Measurements from ENCODE around the gene HCFC2.

HCFC2 gene

DNA sequence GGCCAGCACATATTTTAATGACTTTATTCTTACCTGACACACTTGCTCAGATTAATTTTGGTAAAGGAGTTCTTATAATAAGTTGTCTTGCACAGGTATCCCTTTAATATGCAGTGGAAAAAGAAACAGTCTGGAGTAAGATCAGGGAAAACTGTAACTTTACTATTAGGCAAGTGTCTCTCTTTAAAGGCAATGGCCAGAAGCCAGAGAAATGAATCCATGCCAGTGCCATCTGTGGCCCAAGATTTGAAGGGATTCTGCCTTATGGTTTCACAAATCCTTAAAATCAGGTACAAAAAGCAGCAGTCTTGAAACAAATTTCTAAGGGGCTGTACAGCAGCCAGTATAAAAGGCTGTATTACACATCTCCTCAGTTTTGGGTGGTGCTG, 51.2 kb downstream of the HCFC2 start:
- Histone ChIP-seq H3K79me2 (ENCODE audit: control insufficient read depth, insufficient read depth, low read length, unreplicated experiment) (no peaks in the 10 kb centered on the region), H3K27me3 (ENCODE audit: insufficient read depth, low read length) (no peaks in the 10 kb centered on the region), H3K4me3 (ENCODE audit: low read depth, low read length) (no peak overlapping the region), H2AFZ (ENCODE audit: low read length, unreplicated experiment) (no peak overlapping the region), H3K27ac (ENCODE audit: low read depth, low read length) (no peak overlapping the region), H3K36me3 (ENCODE audit: insufficient read depth, low read length) (peaks cover 18% of the 10 kb centered on the region), H3K4me1 (ENCODE audit: control insufficient read depth, insufficient read depth, low read length, unreplicated experiment) (no peaks in the 10 kb centered on the region)

- peak overlapping the region; percentile 51 for H3K27ac ChIP-seq (ENCODE audit: low read depth, low read length)
- H3K27me3 ChIP-seq (ENCODE audit: insufficient read depth, low read length): no peaks in the 10 kb centered on the region
- H2AFZ ChIP-seq (ENCODE audit: low read length, unreplicated experiment): no peak overlapping the region
- H3K4me1 ChIP-seq (ENCODE audit: control insufficient read depth, insufficient read depth, low read length, unreplicated experiment): peaks cover 11% of the 10 kb centered on the region
- no peaks in the 10 kb centered on the region for H3K79me2 ChIP-seq (ENCODE audit: control insufficient read depth, insufficient read depth, low read length, unreplicated experiment)
- H3K4me3 ChIP-seq (ENCODE audit: low read depth, low read length): no peak overlapping the region
- H3K36me3 ChIP-seq (ENCODE audit: insufficient read depth, low read length): peaks cover 26% of the 10 kb centered on the region
Observed at GRCh38 chr12:104121001-104121400, 56.7 kb downstream of the HCFC2 start.

GRCh38 chr12:104122298-104122697, 58.0 kb downstream of the HCFC2 start:
- no peak overlapping the region for H3K27ac ChIP-seq (ENCODE audit: low read depth, low read length)

DNA sequence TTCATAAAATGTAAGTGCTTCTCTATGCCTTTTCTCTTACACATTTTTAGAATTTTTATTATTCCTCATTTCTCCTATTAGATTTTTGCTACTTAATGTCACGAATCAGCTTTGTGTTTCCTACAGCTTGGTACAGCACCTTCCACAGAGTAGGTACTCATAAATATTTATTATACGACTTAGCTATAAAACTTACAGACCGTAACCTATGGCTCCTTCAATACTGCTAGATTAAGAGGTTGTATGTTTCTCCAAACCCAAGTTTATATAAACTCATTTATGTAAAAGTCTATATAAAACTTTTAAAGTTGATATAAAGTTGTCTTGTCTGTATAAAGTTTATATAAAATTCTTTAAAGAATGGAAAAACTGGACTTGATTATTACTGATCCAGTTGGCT, 62.2 kb downstream of the HCFC2 start:
- no peaks in the 10 kb centered on the region for H3K27me3 ChIP-seq (ENCODE audit: insufficient read depth, low read length)
- H3K36me3 ChIP-seq (ENCODE audit: insufficient read depth, low read length): peaks cover 18% of the 10 kb centered on the region
- H2AFZ ChIP-seq (ENCODE audit: low read length, unreplicated experiment): no peak overlapping the region
- peaks cover 6% of the 10 kb centered on the region for H3K79me2 ChIP-seq (ENCODE audit: control insufficient read depth, insufficient read depth, low read length, unreplicated experiment)
- peaks cover 12% of the 10 kb centered on the region for H3K4me1 ChIP-seq (ENCODE audit: control insufficient read depth, insufficient read depth, low read length, unreplicated experiment)
- H3K4me3 ChIP-seq (ENCODE audit: low read depth, low read length): no peak overlapping the region
- no peak overlapping the region for H3K27ac ChIP-seq (ENCODE audit: low read depth, low read length)

More at GRCh38 chr12:104122298-104122697, 58.0 kb downstream of the HCFC2 start:
- Histone ChIP-seq H2AFZ (ENCODE audit: low read length, unreplicated experiment) (no peak overlapping the region), H3K4me1 (ENCODE audit: control insufficient read depth, insufficient read depth, low read length, unreplicated experiment) (peaks cover 11% of the 10 kb centered on the region), H3K4me3 (ENCODE audit: low read depth, low read length) (no peak overlapping the region), H3K27me3 (ENCODE audit: insufficient read depth, low read length) (no peaks in the 10 kb centered on the region), H3K36me3 (ENCODE audit: insufficient read depth, low read length) (peaks cover 30% of the 10 kb centered on the region), H3K79me2 (ENCODE audit: control insufficient read depth, insufficient read depth, low read length, unreplicated experiment) (no peaks in the 10 kb centered on the region)

DNA sequence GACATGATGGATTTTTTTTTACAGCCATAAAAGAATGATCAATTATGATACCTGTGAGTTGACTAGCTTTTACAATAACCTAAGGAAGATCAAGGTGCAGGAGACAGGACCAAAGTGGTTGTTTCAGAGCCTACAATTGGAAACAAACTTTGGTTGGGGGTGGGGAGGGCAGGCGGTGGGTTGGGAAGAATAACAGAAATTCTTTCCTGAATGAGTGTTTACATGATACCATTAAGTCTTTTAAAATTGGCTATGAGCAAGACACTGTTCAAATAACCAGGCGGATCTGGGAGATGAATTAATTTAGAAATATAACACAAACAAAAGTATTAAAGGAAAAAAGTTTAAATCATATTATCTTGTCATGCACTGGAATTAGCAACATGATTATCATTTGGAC, 66.4 kb downstream of the HCFC2 start:
- Histone ChIP-seq H3K36me3 (ENCODE audit: insufficient read depth, low read length) (peaks cover 30% of the 10 kb centered on the region), H3K27me3 (ENCODE audit: insufficient read depth, low read length) (no peaks in the 10 kb centered on the region), H3K27ac (ENCODE audit: low read depth, low read length) (no peak overlapping the region), H3K4me1 (ENCODE audit: control insufficient read depth, insufficient read depth, low read length, unreplicated experiment) (peaks cover 35% of the 10 kb centered on the region), H3K4me3 (ENCODE audit: low read depth, low read length) (no peak overlapping the region), H2AFZ (ENCODE audit: low read length, unreplicated experiment) (no peak overlapping the region), H3K79me2 (ENCODE audit: control insufficient read depth, insufficient read depth, low read length, unreplicated experiment) (peaks cover 36% of the 10 kb centered on the region)

DNA sequence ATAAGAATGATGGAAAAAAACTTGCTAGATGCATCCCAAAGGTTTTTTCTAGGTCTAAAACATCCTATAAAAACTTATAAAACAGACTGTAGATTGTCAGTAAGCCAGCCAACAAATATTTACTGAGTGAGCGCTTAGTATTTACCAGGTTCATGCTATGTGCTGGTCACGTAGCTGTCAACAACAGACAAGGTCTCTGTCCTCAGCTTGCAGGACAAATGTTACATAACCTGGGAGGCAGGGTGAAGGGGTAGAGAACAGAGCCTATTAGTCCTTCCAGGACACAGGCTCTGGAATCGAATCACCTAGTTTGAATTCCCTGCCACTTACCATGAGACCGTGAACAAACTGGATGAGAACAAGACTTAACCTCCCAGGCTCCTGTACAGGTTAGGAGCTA, 67.3 kb downstream of the HCFC2 start:
- H3K79me2 ChIP-seq (ENCODE audit: control insufficient read depth, insufficient read depth, low read length, unreplicated experiment): peaks cover 44% of the 10 kb centered on the region
- peaks cover 27% of the 10 kb centered on the region for H3K36me3 ChIP-seq (ENCODE audit: insufficient read depth, low read length)
- no peaks in the 10 kb centered on the region for H3K27me3 ChIP-seq (ENCODE audit: insufficient read depth, low read length)
- no peak overlapping the region for H3K27ac ChIP-seq (ENCODE audit: low read depth, low read length)
- H3K4me3 ChIP-seq (ENCODE audit: low read depth, low read length): no peak overlapping the region
- no peak overlapping the region for H2AFZ ChIP-seq (ENCODE audit: low read length, unreplicated experiment)
- peaks cover 39% of the 10 kb centered on the region for H3K4me1 ChIP-seq (ENCODE audit: control insufficient read depth, insufficient read depth, low read length, unreplicated experiment)

DNA sequence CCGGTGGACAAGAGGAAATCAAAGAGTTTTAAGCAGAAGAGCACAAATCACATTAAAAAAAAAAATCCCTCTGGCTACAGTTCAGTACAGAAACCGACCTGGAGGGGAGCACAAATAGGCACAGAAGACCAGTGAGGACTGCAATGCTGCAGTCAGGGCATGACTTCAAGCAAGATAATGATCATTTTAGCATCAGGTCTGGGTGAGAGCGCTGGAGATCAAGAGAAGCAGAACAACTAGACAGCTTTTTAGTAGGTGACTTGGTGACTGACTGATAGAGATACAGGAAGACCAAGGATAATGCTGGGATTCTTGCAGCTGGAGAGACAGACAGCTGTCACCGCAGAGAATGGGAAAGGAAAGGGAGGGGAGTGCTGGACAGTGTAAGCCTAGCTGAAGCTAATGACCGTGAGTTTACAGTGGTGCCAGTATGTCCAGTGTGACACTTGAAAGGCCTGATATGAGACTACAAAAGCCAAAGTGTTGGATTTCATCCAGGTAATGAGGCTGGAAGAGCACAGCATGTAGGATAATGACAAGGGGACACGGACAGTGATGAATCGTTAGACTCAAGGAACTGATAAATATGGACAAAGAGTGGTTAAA, 68.1 kb downstream of the HCFC2 start:
- H3K4me3 ChIP-seq (ENCODE audit: low read depth, low read length): no peak overlapping the region
- peaks cover 52% of the 10 kb centered on the region for H3K79me2 ChIP-seq (ENCODE audit: control insufficient read depth, insufficient read depth, low read length, unreplicated experiment)
- H3K4me1 ChIP-seq (ENCODE audit: control insufficient read depth, insufficient read depth, low read length, unreplicated experiment): peaks cover 39% of the 10 kb centered on the region
- H3K27ac ChIP-seq (ENCODE audit: low read depth, low read length): no peak overlapping the region
- H3K27me3 ChIP-seq (ENCODE audit: insufficient read depth, low read length): no peaks in the 10 kb centered on the region
- no peak overlapping the region for H2AFZ ChIP-seq (ENCODE audit: low read length, unreplicated experiment)
- peaks cover 23% of the 10 kb centered on the region for H3K36me3 ChIP-seq (ENCODE audit: insufficient read depth, low read length)

- Histone ChIP-seq H3K4me3 (ENCODE audit: low read depth, low read length) (no peak overlapping the region), H3K79me2 (ENCODE audit: control insufficient read depth, insufficient read depth, low read length, unreplicated experiment) (peaks cover 53% of the 10 kb centered on the region), H2AFZ (ENCODE audit: low read length, unreplicated experiment) (no peak overlapping the region), H3K27ac (ENCODE audit: low read depth, low read length) (no peak overlapping the region), H3K4me1 (ENCODE audit: control insufficient read depth, insufficient read depth, low read length, unreplicated experiment) (peaks cover 39% of the 10 kb centered on the region), H3K36me3 (ENCODE audit: insufficient read depth, low read length) (peaks cover 20% of the 10 kb centered on the region), H3K27me3 (ENCODE audit: insufficient read depth, low read length) (no peaks in the 10 kb centered on the region)
Observed at GRCh38 chr12:104133321-104133720, 69.0 kb downstream of the HCFC2 start.

DNA sequence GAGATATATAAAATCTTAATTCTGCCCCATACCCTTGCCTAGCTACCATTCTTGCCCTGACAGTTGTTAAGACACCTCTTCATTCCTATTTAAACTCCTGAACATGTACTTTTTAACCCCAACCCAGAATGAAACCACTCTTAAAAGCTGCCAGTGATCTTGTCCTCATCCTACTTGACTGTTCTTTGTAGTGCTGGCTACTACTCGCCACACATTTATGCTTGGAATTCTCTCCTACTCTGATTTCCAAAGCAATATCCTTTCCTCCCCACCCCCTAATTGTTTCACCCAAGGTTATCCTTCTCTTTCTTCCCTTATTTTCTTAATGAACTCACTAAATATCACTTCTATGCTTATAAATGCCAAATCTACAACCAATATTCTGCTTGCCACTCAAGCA, 69.5 kb downstream of the HCFC2 start:
- peaks cover 53% of the 10 kb centered on the region for H3K79me2 ChIP-seq (ENCODE audit: control insufficient read depth, insufficient read depth, low read length, unreplicated experiment)
- no peak overlapping the region for H3K4me3 ChIP-seq (ENCODE audit: low read depth, low read length)
- peaks cover 42% of the 10 kb centered on the region for H3K4me1 ChIP-seq (ENCODE audit: control insufficient read depth, insufficient read depth, low read length, unreplicated experiment)
- H3K36me3 ChIP-seq (ENCODE audit: insufficient read depth, low read length): peaks cover 20% of the 10 kb centered on the region
- no peak overlapping the region for H3K27ac ChIP-seq (ENCODE audit: low read depth, low read length)
- H2AFZ ChIP-seq (ENCODE audit: low read length, unreplicated experiment): no peak overlapping the region
- no peaks in the 10 kb centered on the region for H3K27me3 ChIP-seq (ENCODE audit: insufficient read depth, low read length)

DNA sequence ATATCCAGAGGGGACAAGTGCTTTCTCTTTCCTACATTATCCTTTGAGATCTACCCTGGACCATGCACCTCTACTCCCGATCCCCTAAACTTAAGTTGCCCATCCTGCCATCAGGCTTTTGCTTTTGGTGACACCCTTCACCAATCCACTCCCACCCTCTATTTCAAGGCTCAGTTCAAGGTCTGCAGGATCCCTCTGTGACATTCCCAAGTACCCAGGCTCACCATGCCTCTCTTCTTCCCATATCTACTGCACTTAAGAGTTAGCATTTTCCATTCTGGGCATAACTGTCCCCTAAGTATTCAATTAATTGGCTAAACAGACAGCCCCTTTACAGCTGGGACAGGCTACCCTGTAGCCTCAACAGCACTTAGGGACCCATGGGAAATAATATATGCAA, 70.6 kb downstream of the HCFC2 start:
- peaks cover 50% of the 10 kb centered on the region for H3K79me2 ChIP-seq (ENCODE audit: control insufficient read depth, insufficient read depth, low read length, unreplicated experiment)
- H3K27me3 ChIP-seq (ENCODE audit: insufficient read depth, low read length): no peaks in the 10 kb centered on the region
- no peak overlapping the region for H3K4me3 ChIP-seq (ENCODE audit: low read depth, low read length)
- peaks cover 43% of the 10 kb centered on the region for H3K4me1 ChIP-seq (ENCODE audit: control insufficient read depth, insufficient read depth, low read length, unreplicated experiment)
- H3K36me3 ChIP-seq (ENCODE audit: insufficient read depth, low read length): peaks cover 20% of the 10 kb centered on the region
- no peak overlapping the region for H2AFZ ChIP-seq (ENCODE audit: low read length, unreplicated experiment)
- no peak overlapping the region for H3K27ac ChIP-seq (ENCODE audit: low read depth, low read length)

GRCh38 chr12:104136577-104136976, 72.2 kb downstream of the HCFC2 start:
- Histone ChIP-seq H3K79me2 (ENCODE audit: control insufficient read depth, insufficient read depth, low read length, unreplicated experiment) (peaks cover 47% of the 10 kb centered on the region), H3K27me3 (ENCODE audit: insufficient read depth, low read length) (no peaks in the 10 kb centered on the region), H2AFZ (ENCODE audit: low read length, unreplicated experiment) (no peak overlapping the region), H3K27ac (ENCODE audit: low read depth, low read length) (peak overlapping the region; percentile 25; the same call in 1 of the 2 replicates), H3K4me1 (ENCODE audit: control insufficient read depth, insufficient read depth, low read length, unreplicated experiment) (peaks cover 37% of the 10 kb centered on the region), H3K4me3 (ENCODE audit: low read depth, low read length) (peak overlapping the region; percentile 97), H3K36me3 (ENCODE audit: insufficient read depth, low read length) (peaks cover 16% of the 10 kb centered on the region)
